Umbilical cord (tissue), 2 donors: ENCODE measurements around the gene MCHR2. TPM values are rescaled to one million over a fixed set of nuclear protein-coding genes. Genes with fewer than 3 reads are reported as not detected.
A peak's percentile ranks its signal among the peaks of the same experiment; 100 is the strongest.
"Not testable (repeated sequence)": the region's sequence is repeated elsewhere in the genome, so short reads cannot be mapped to it uniquely, and the experiment has no call there.

ENCODE experiments used
- DNase-seq: peaks from one replicate; pipeline ENCODE4 v3.0.0-alpha.2; 2015; ENCODE audit warnings: low spot score
- total RNA-seq: library from RNA; depleted of rRNA; stranded (reverse); fragments of >200 nt; gene quantifications from one replicate; pipeline ENCODE4 v1.2.3, GENCODE V29; 2014; ENCODE audit warnings: low replicate concordance; ENCODE audit not compliant: insufficient read depth

MCHR2 gene
- 12.8 TPM for total RNA-seq

- DNase-seq = no peak
These were observed at the start of gene MCHR2 for GRCh38 chr6:99993533-99994251. MCHR2 (minus strand) TSS chr6:99994223; CDS start chr6:99956147, 38,076 bp downstream.

GRCh38 chr6:100038546-100038945 lies 44.5 kb upstream of the MCHR2 start:
- DNase-seq = not testable (repeated sequence)

- no peak for DNase-seq
These were observed 42.0 kb upstream of the MCHR2 start for GRCh38 chr6:100035873-100036653.

- no peak for DNase-seq
These were observed 29.8 kb upstream of the MCHR2 start for GRCh38 chr6:100023798-100024197.

GRCh38 chr6:100022847-100023246 lies 28.8 kb upstream of the MCHR2 start:
- no peak for DNase-seq

- no peak for DNase-seq
These were observed 14.8 kb upstream of the MCHR2 start for GRCh38 chr6:100008857-100009256.

GRCh38 chr6:100001915-100002388 lies 7.9 kb upstream of the MCHR2 start:
- DNase-seq = peak; percentile 39

GRCh38 chr6:99997141-99997540 lies 3.1 kb upstream of the MCHR2 start:
- no peak for DNase-seq

- no peak for DNase-seq
These were observed 1.9 kb upstream of the MCHR2 start for GRCh38 chr6:99995916-99996315.

- no peak for DNase-seq
These were observed 884 bp downstream of the MCHR2 start for GRCh38 chr6:99993146-99993532.

- no peak for DNase-seq
These were observed 2.1 kb downstream of the MCHR2 start for GRCh38 chr6:99991955-99992354.

- DNase-seq = no peak
These were observed 13.3 kb downstream of the MCHR2 start for GRCh38 chr6:99980741-99981140.

- DNase-seq = no peak
These were observed 14.1 kb downstream of the MCHR2 start for GRCh38 chr6:99979953-99980352.

GRCh38 chr6:99967052-99967451 lies 27.0 kb downstream of the MCHR2 start:
- DNase-seq = no peak

- no peak for DNase-seq
These were observed 34.0 kb downstream of the MCHR2 start for GRCh38 chr6:99960027-99960426.

GRCh38 chr6:99951016-99951805 lies 42.8 kb downstream of the MCHR2 start:
- DNase-seq = no peak

- DNase-seq = no peak
These were observed 48.0 kb downstream of the MCHR2 start for GRCh38 chr6:99946005-99946404.

- no peak for DNase-seq
These were observed 50.2 kb downstream of the MCHR2 start for GRCh38 chr6:99943846-99944245.

- no peak for DNase-seq
These were observed 53.4 kb downstream of the MCHR2 start for GRCh38 chr6:99940582-99940981.

GRCh38 chr6:99933129-99933528 lies 60.9 kb downstream of the MCHR2 start:
- DNase-seq = peak; percentile 27

- DNase-seq = no peak
These were observed 81.4 kb downstream of the MCHR2 start for GRCh38 chr6:99912657-99913056.
